ENCODE data around the gene SORCS2.

The SORCS2 gene

DNA sequence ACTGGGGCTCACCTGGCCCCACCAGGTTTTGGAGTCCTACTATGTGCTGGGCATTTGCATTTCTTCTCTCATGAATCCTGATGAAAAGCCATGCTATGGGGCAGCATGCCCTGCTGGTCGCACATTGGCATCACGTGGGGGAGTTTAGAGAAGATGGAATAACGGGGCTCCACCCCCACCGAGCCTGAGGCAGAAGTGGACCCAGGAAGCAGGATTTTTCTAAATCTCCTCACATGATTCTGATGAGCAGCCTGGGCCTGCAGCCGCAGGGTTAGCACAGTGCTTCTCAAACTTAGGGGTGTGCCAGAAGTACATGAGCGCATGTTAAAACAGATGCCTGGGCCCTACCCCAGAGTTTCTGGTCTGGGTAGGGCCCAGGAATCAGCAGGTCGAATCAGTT, 4.6 kb upstream of the SORCS2 start:
- no peaks in the 10 kb centered on the region; the same call in 1 of the 2 replicates for H3K27me3 ChIP-seq (ENCODE audit: low read depth, low read length)
- H3K27ac ChIP-seq (ENCODE audit: low read length), result no peak overlapping the region
- H3K9me3 ChIP-seq (ENCODE audit: insufficient read depth, low read length), result no peaks in the 10 kb centered on the region
- TF ChIP-seq CTCF (IDR thresholded peaks at IDR 0.05; ENCODE audit: low read depth, low read length) (no peak), EZH2phosphoT487 (IDR thresholded peaks at IDR 0.05; ENCODE audit: low read depth) (no peak)
- H3K36me3 ChIP-seq (replicated peaks; ENCODE audit: low read depth, low read length), result no peaks in the 10 kb centered on the region
- H3K4me1 ChIP-seq (ENCODE audit: low read length), result no peaks in the 10 kb centered on the region
- no peak overlapping the region for H3K4me3 ChIP-seq (ENCODE audit: low read length)
- no peak overlapping the region for H3K4me2 ChIP-seq (ENCODE audit: low read length)
- no peaks in the 10 kb centered on the region for H4K20me1 ChIP-seq (ENCODE audit: insufficient read depth, low read length)
- H2AFZ ChIP-seq (ENCODE audit: low read depth, low read length), result no peak overlapping the region
- no peaks in the 10 kb centered on the region for H3K79me2 ChIP-seq (ENCODE audit: low read length)
- H3K9ac ChIP-seq (ENCODE audit: low read length), result no peak overlapping the region

DNA sequence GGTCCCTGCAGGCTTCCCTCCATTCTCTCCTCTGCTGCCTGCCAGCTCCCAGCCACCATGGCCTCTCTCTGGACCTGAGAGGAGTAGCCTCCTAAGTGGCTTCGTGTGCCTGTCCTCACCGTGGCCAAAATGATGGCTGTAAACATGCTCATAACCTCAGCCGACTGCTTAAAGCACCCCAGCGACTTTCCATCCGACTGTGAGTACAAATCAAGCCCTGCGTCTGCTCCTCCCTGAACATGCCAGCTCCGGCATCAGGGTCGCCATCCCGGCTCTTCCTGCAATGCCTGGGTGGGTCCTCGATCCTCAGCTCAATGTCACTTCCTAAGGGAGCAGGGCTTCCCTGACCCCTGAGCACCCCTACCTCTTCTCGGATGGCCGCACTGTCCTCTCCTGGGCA, 3.3 kb upstream of the SORCS2 start:
- Histone ChIP-seq H3K4me1 (ENCODE audit: low read length) (no peaks in the 10 kb centered on the region), H3K27me3 (ENCODE audit: low read depth, low read length) (no peaks in the 10 kb centered on the region; the same call in 1 of the 2 replicates), H3K4me3 (ENCODE audit: low read length) (no peak overlapping the region), H4K20me1 (ENCODE audit: insufficient read depth, low read length) (no peaks in the 10 kb centered on the region), H3K9ac (ENCODE audit: low read length) (no peak overlapping the region), H2AFZ (ENCODE audit: low read depth, low read length) (no peak overlapping the region), H3K9me3 (ENCODE audit: insufficient read depth, low read length) (no peaks in the 10 kb centered on the region), H3K79me2 (ENCODE audit: low read length) (no peaks in the 10 kb centered on the region), H3K27ac (ENCODE audit: low read length) (no peak overlapping the region), H3K36me3 (replicated peaks; ENCODE audit: low read depth, low read length) (no peaks in the 10 kb centered on the region), H3K4me2 (ENCODE audit: low read length) (no peak overlapping the region)
- TF ChIP-seq CTCF (IDR thresholded peaks at IDR 0.05; ENCODE audit: low read depth, low read length) (no peak), EZH2phosphoT487 (IDR thresholded peaks at IDR 0.05; ENCODE audit: low read depth) (no peak)

- no peak overlapping the region for H3K4me2 ChIP-seq (ENCODE audit: low read length)
- 0 out of 2 replicates have a peak, but pooled peaks have one; percentile 4 for TF ChIP-seq CTCF (IDR thresholded peaks at IDR 0.05; ENCODE audit: low read depth, low read length)
- TF ChIP-seq EZH2phosphoT487 (IDR thresholded peaks at IDR 0.05; ENCODE audit: low read depth), result no peak
- no peaks in the 10 kb centered on the region for H3K36me3 ChIP-seq (replicated peaks; ENCODE audit: low read depth, low read length)
- no peak overlapping the region for H3K4me3 ChIP-seq (ENCODE audit: low read length)
- no peaks in the 10 kb centered on the region for H3K79me2 ChIP-seq (ENCODE audit: low read length)
- H3K27me3 ChIP-seq (ENCODE audit: low read depth, low read length), result no peaks in the 10 kb centered on the region; the same call in 1 of the 2 replicates
- H3K27ac ChIP-seq (ENCODE audit: low read length), result no peak overlapping the region
- H4K20me1 ChIP-seq (ENCODE audit: insufficient read depth, low read length), result no peaks in the 10 kb centered on the region
- no peaks in the 10 kb centered on the region for H3K4me1 ChIP-seq (ENCODE audit: low read length)
- H2AFZ ChIP-seq (ENCODE audit: low read depth, low read length), result no peak overlapping the region
- no peak overlapping the region for H3K9ac ChIP-seq (ENCODE audit: low read length)
- no peaks in the 10 kb centered on the region for H3K9me3 ChIP-seq (ENCODE audit: insufficient read depth, low read length)
These were observed 2.7 kb upstream of the SORCS2 start for GRCh38 chr4:7189475-7190277.

- no peak overlapping the region for H3K4me3 ChIP-seq (ENCODE audit: low read length)
- H3K4me2 ChIP-seq (ENCODE audit: low read length), result no peak overlapping the region
- H3K36me3 ChIP-seq (replicated peaks; ENCODE audit: low read depth, low read length), result no peaks in the 10 kb centered on the region
- no peak overlapping the region for H3K27ac ChIP-seq (ENCODE audit: low read length)
- H3K4me1 ChIP-seq (ENCODE audit: low read length), result no peaks in the 10 kb centered on the region
- peaks cover under 1% of the 10 kb centered on the region for H3K27me3 ChIP-seq (ENCODE audit: low read depth, low read length)
- no peaks in the 10 kb centered on the region for H3K9me3 ChIP-seq (ENCODE audit: insufficient read depth, low read length)
- no peaks in the 10 kb centered on the region for H3K79me2 ChIP-seq (ENCODE audit: low read length)
- H2AFZ ChIP-seq (ENCODE audit: low read depth, low read length), result no peak overlapping the region
- no peaks in the 10 kb centered on the region for H4K20me1 ChIP-seq (ENCODE audit: insufficient read depth, low read length)
- TF ChIP-seq EZH2phosphoT487 (IDR thresholded peaks at IDR 0.05; ENCODE audit: low read depth) (no peak), CTCF (IDR thresholded peaks at IDR 0.05; ENCODE audit: low read depth, low read length) (no peak)
- H3K9ac ChIP-seq (ENCODE audit: low read length), result no peak overlapping the region
These were observed 2.1 kb upstream of the SORCS2 start for GRCh38 chr4:7190278-7190594.
